ENCODE results near the gene UNC119B.

Gene UNC119B

GRCh38 chr12:120688527-120689071 is 21.7 kb upstream of the UNC119B start:
- no peak for DNase-seq

GRCh38 chr12:120689397-120690082 is 20.7 kb upstream of the UNC119B start:
- DNase-seq, result no peak

GRCh38 chr12:120690083-120690450 is 20.2 kb upstream of the UNC119B start:
- no peak for DNase-seq

- DNase-seq, result no peak
Observed at GRCh38 chr12:120690978-120691377, 19.3 kb upstream of the UNC119B start.

- DNase-seq, result no peak
Observed at GRCh38 chr12:120692524-120693033, 17.7 kb upstream of the UNC119B start.

- no peak for DNase-seq
Observed at GRCh38 chr12:120693848-120694247, 16.4 kb upstream of the UNC119B start.

GRCh38 chr12:120696626-120697025 is 13.6 kb upstream of the UNC119B start:
- DNase-seq, result no peak

GRCh38 chr12:120697344-120697743 is 12.9 kb upstream of the UNC119B start:
- no peak for DNase-seq

GRCh38 chr12:120698665-120699064 is 11.6 kb upstream of the UNC119B start:
- DNase-seq, result no peak

GRCh38 chr12:120699553-120699952 is 10.7 kb upstream of the UNC119B start:
- no peak for DNase-seq

GRCh38 chr12:120700886-120701285 is 9.4 kb upstream of the UNC119B start:
- DNase-seq, result no peak

GRCh38 chr12:120702637-120703036 is 7.6 kb upstream of the UNC119B start:
- DNase-seq, result peak; percentile 30

GRCh38 chr12:120703311-120703942 is 6.8 kb upstream of the UNC119B start:
- no peak for DNase-seq

- no peak for DNase-seq
Observed at GRCh38 chr12:120705618-120706017, 4.6 kb upstream of the UNC119B start.

- no peak for DNase-seq
Observed at GRCh38 chr12:120706029-120706428, 4.2 kb upstream of the UNC119B start.

GRCh38 chr12:120708651-120709050 is 1.6 kb upstream of the UNC119B start:
- no peak for DNase-seq

- no peak for DNase-seq
Observed at GRCh38 chr12:120710805-120711296, 593 bp downstream of the UNC119B start.

GRCh38 chr12:120711411-120711810 is 1.2 kb downstream of the UNC119B start:
- DNase-seq, result no peak

- no peak for DNase-seq
Observed at GRCh38 chr12:120712610-120713009, 2.4 kb downstream of the UNC119B start.

GRCh38 chr12:120713861-120714482 is 3.7 kb downstream of the UNC119B start:
- DNase-seq, result peak; percentile 38

GRCh38 chr12:120718055-120718454 is 7.8 kb downstream of the UNC119B start:
- no peak for DNase-seq

- no peak for DNase-seq
Observed at GRCh38 chr12:120719072-120719471, 8.8 kb downstream of the UNC119B start.

- no peak for DNase-seq
Observed at GRCh38 chr12:120719496-120720233, 9.4 kb downstream of the UNC119B start.

All from NCI-H1092 treated with DMSO at 0.1 percent for 48 hours (cell line).